ENCODE data around the gene FHAD1. TPM values are rescaled to one million over a fixed set of nuclear protein-coding genes. Genes with fewer than 3 reads are reported as not detected.
A peak's percentile ranks its signal among the peaks of the same experiment; 100 is the strongest.
"Not testable (repeated sequence)": the region's sequence is repeated elsewhere in the genome, so short reads cannot be mapped to it uniquely, and the experiment has no call there.

The FHAD1 gene
- total RNA-seq, 1 donor: 0.63 TPM

DNA sequence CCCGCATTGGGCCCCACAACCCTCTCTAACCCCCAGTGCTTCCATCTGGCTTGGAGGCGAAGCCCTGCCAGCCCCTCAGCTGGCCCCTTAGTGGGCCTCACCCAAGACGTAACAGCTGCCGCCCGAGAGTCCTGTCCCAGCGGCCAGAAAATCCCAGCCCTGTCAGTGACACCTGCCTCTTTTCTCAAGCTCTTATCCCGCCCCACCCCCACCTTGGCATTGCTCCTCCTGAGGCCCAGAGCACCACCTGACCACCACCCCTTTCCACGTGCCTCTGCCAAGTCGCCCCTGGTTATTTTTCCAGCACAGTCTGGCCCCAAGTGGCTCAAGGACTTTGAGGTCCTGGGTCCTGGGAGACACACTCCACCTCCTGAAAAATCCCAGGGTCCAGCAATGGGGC, 185.3 kb downstream of the FHAD1 start:
- TF ChIP-seq, protein P1, sequence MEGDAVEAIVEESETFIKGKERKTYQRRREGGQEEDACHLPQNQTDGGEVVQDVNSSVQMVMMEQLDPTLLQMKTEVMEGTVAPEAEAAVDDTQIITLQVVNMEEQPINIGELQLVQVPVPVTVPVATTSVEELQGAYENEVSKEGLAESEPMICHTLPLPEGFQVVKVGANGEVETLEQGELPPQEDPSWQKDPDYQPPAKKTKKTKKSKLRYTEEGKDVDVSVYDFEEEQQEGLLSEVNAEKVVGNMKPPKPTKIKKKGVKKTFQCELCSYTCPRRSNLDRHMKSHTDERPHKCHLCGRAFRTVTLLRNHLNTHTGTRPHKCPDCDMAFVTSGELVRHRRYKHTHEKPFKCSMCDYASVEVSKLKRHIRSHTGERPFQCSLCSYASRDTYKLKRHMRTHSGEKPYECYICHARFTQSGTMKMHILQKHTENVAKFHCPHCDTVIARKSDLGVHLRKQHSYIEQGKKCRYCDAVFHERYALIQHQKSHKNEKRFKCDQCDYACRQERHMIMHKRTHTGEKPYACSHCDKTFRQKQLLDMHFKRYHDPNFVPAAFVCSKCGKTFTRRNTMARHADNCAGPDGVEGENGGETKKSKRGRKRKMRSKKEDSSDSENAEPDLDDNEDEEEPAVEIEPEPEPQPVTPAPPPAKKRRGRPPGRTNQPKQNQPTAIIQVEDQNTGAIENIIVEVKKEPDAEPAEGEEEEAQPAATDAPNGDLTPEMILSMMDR (IDR thresholded peaks at IDR 0.05; ENCODE audit: insufficient read depth, low read length): no peak
- no peak overlapping the region for H3K4me3 ChIP-seq (ENCODE audit: low read depth, low read length)
- DNase-seq (ENCODE audit: low read depth): no peak

DNA sequence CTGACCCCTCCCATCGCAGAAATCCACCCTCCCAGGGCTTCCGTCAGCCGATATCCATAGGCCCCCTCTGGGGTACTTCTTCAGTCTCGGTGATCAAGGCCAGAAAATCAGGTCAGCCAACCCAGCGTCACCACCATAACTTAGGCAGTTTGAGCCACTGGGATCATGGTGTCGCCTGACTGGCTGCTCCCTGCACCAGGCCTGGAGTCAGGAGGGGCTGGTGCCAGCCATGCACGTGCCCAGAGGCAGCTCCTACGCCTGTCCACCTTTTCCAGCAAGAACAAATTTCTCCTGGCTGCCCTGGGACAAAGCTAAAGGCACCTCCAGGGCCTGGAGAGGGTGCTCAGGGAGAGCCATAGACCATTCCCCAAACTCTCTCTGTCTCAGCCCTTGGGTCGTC, 186.4 kb downstream of the FHAD1 start:
- no peak for DNase-seq (ENCODE audit: low read depth)
- TF ChIP-seq, protein P1 (IDR thresholded peaks at IDR 0.05; ENCODE audit: insufficient read depth, low read length): no peak
- H3K4me3 ChIP-seq (ENCODE audit: low read depth, low read length): no peak overlapping the region

DNA sequence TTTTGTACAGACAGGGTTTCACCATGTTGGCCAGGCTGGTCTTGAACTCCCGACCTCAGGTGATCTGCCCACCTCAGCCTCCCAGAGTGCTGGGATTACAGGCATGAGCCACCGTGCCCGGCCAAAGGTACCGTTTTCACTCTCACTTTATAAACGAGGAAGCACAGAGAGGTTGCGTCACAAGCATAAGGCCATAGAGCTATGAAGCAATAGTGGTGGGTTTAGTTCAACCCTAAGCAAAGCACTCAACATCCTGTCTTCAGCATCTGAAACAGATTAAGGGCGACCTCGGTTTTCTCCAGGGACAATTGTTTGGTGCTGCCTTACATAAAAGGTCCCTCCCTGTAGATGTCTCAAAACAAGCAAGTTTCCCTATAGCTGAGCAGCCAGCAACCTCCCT, 187.7 kb downstream of the FHAD1 start:
- H3K4me3 ChIP-seq (ENCODE audit: low read depth, low read length): not testable (repeated sequence)
- DNase-seq (ENCODE audit: low read depth): peak; percentile 22

DNA sequence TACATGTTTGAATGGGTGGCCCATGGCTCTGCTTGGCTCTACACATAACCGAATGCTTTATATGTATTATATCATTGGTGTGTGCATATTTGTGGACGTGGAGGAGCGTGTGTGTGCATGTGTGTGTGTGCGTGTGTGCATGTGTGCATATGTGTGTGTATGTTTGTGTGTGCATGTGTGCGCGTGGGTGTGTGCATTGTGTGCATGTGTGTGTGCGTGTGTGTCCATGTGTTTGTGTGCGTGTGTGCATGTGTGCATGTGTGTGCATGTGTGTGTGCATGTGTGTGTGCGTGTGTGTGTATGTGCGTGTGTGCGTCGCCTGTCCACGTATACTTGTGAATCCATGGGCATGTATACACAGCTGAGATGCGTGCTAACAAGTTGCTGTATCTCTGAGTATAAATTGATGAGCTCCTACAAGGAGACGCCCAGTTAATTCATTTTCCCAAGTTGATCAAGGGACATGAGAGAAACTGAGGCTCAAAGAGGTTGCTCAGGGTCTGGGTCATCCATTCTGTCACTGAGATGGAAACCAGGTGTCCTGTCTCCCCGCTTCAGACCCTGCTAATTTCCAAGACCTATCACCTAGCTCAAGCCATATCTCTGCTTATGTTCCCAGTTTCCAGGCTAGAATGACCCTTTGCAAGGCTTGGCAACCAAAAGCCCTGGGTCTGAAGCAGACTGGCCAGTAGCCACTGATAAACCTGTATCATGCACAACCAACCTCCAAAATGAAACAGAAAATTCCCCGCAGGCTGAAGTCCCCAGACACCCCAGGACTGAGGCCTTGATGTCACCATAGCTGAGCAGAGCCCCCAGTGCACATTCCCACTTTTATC, 188.4 kb downstream of the FHAD1 start:
- TF ChIP-seq, protein P1 (IDR thresholded peaks at IDR 0.05; ENCODE audit: insufficient read depth, low read length): no peak
- no peak for DNase-seq (ENCODE audit: low read depth)
- H3K4me3 ChIP-seq (ENCODE audit: low read depth, low read length): no peak overlapping the region

DNA sequence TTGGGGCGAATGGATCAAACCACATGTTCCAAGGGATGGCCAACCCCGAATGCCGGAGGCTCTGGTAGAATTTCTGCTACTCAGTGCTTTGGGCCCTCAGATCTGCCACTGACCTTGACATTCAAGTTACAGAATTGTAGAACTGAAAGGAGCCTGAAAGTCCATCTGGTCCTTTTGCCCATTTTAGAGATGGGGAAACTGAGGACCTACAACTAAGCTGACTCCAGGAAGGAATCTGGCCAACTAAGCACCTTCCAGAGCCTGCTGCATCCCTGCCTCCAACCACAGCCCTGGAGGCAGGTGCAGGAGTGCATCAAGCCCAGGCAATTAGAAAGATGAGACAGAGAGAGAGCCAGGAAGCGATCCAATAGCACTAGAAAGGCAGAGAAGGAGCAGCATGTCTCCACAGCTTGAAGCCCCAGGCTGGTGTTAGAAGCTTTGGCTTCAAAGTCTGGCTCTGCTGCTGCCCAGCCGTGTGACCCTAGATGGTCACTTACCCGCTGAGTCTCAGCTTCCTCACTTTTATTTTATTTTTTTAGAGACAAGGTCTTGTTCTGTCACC, 189.9 kb downstream of the FHAD1 start:
- DNase-seq (ENCODE audit: low read depth): no peak
- H3K4me3 ChIP-seq (ENCODE audit: low read depth, low read length): no peak overlapping the region
- TF ChIP-seq, protein P1 (IDR thresholded peaks at IDR 0.05; ENCODE audit: insufficient read depth, low read length): no peak

DNA sequence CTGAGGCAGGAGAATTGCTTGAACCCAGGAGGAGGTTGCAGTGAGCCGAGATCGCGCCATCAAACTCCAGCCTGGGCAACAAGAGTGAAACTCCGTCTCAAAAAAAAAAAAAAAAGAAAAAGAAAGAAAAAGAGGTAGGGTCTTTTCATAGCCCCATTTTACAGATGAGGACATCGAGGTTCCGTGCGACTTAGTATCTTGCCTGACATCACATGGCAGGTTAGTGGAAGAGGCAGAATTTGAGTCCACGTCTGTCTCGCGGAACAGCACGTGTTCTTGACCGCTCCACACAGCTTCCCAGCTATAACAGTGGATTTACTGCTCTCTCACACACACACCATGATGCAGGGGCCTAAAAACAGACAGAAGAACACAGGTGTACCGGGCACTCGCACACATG, 192.3 kb downstream of the FHAD1 start:
- TF ChIP-seq, protein P1 (IDR thresholded peaks at IDR 0.05; ENCODE audit: insufficient read depth, low read length): no peak
- no peak overlapping the region for H3K4me3 ChIP-seq (ENCODE audit: low read depth, low read length)
- DNase-seq (ENCODE audit: low read depth): no peak

DNA sequence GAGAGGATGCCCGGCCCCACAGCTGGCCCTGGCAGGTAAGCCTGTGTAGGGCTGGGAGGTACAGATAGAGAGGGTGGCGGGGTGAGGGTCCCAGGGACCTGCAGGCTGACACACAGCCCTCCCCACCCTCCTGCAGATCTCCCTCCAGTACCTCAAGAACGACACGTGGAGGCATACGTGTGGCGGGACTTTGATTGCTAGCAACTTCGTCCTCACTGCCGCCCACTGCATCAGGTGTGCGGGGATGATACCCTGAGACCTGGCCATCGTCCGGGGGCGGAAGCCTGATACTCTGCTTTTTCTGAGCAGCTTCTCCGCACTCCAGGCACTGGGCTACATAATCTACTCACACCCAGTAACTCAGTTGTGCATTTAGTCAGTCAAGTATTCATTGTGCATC, 193.3 kb downstream of the FHAD1 start:
- no peak for DNase-seq (ENCODE audit: low read depth)
- TF ChIP-seq, protein P1 (IDR thresholded peaks at IDR 0.05; ENCODE audit: insufficient read depth, low read length): no peak
- H3K4me3 ChIP-seq (ENCODE audit: low read depth, low read length): no peak overlapping the region
